Common myeloid progenitor, CD34-positive (primary cell): ENCODE results near the gene ADARB1.

ENCODE experiments used
- CTCF ChIA-PET: fragments of 350-600 bp; sonication (Branson Sonifier 250); formaldehyde crosslinking; loops from one replicate; lab custom pipeline; 2021; ENCODE audit warnings: antibody characterized with exemption; lab: Charles Lee
- POLR2A ChIA-PET: fragments of 350-600 bp; sonication (Branson Sonifier 250); formaldehyde crosslinking; loops from one replicate; lab custom pipeline; 2021; ENCODE audit warnings: antibody characterized with exemption; lab: Charles Lee
- DNase-seq, 3 donors: peaks; one replicate each; pipeline versions ENCODE4 v3.0.0 to v3.0.0-alpha.2; 2013
- H3K27ac ChIP-seq, 2 experiments: 1 replicate in 1 of 2; 2 replicates in 1 of 2; pipeline ENCODE4 v1.7.0; 2013; ENCODE audit warnings: inconsistent platforms in 2 of 2, low read length in 2 of 2, mild to moderate bottlenecking in 2 of 2, low read depth in 1 of 2, moderate library complexity in 1 of 2; ENCODE audit not compliant: severe bottlenecking in 2 of 2, insufficient read depth in 1 of 2, poor library complexity in 1 of 2
- H3K27me3 ChIP-seq, 5 experiments: replicated peaks in 2 of 5; 1 replicate in 3 of 5; 2 replicates in 2 of 5; pipeline versions ENCODE4 v1.6.1 to v1.7.0; 2013; ENCODE audit warnings: low read length in 4 of 5, mild to moderate bottlenecking in 2 of 5, moderate library complexity in 2 of 5, inconsistent platforms in 1 of 5; ENCODE audit not compliant: insufficient read depth in 5 of 5, control insufficient read depth in 4 of 5
- H3K36me3 ChIP-seq, 4 experiments: 1 replicate in 2 of 4; 2 replicates in 2 of 4; pipeline versions ENCODE4 v1.6.1 to v1.7.0; 2013; ENCODE audit warnings: low read length in 3 of 4, control low read depth in 1 of 4, mild to moderate bottlenecking in 1 of 4; ENCODE audit not compliant: control insufficient read depth in 4 of 4, insufficient read depth in 4 of 4
- H3K4me1 ChIP-seq, 4 experiments: 1 replicate in 3 of 4; 2 replicates in 1 of 4; pipeline versions ENCODE4 v1.6.1 to v1.7.1; 2013; ENCODE audit warnings: low read length in 3 of 4, mild to moderate bottlenecking in 3 of 4, control low read depth in 1 of 4, inconsistent platforms in 1 of 4, moderate library complexity in 1 of 4; ENCODE audit not compliant: control insufficient read depth in 4 of 4, insufficient read depth in 4 of 4; ENCODE audit errors: control extremely low read depth in 1 of 4
- H3K4me3 ChIP-seq, 7 experiments: 1 replicate in 4 of 7; 2 replicates in 3 of 7; pipeline versions ENCODE4 v1.5.1 to v1.7.0; 2013; ENCODE audit warnings: mild to moderate bottlenecking in 7 of 7, low read length in 6 of 7, moderate library complexity in 6 of 7, inconsistent platforms in 2 of 7, low read depth in 2 of 7, control low read depth in 1 of 7; ENCODE audit not compliant: insufficient read depth in 4 of 7, control insufficient read depth in 1 of 7; ENCODE audit errors: extremely low read depth in 1 of 7
- H3K9me3 ChIP-seq, 5 experiments: 1 replicate in 4 of 5; 2 replicates in 1 of 5; pipeline versions ENCODE4 v1.6.1 to v1.7.1; 2013; ENCODE audit warnings: low read length in 4 of 5, mild to moderate bottlenecking in 2 of 5, inconsistent platforms in 1 of 5, low read depth in 1 of 5, moderate library complexity in 1 of 5; ENCODE audit not compliant: control insufficient read depth in 4 of 5, insufficient read depth in 2 of 5; ENCODE audit errors: control extremely low read depth in 1 of 5
- WGBS: methylation state at CpG from one replicate; pipeline ENCODE4 v1.1.5; 2013; ENCODE audit not compliant: insufficient coverage; 5-methylcytosine and 5-hydroxymethylcytosine counted together

Gene ADARB1

GRCh38 chr21:45040157-45040711, 34.1 kb upstream of the ADARB1 start:
- POLR2A ChIA-PET = no interaction called here
- WGBS = 98% methylated on average over 7 of the region's 9 CpGs
- DNase-seq = no peak
- CTCF ChIA-PET = interaction anchor here (0.5 kb wide), 1 partner anchor 98 kb away, joined by 4 read pairs; no protein-coding TSS in a partner anchor
- no peak overlapping the region for H3K4me3 ChIP-seq
- peaks cover 0 to 9% (median 0%) of the 10 kb centered on the region in 5 experiments for H3K27me3 ChIP-seq
- no peak overlapping the region for H3K27ac ChIP-seq
- no peaks in the 10 kb centered on the region for H3K36me3 ChIP-seq
- peaks cover 0 to 15% (median 9%) of the 10 kb centered on the region in 5 experiments for H3K9me3 ChIP-seq
- H3K4me1 ChIP-seq = peaks cover 0 to 3% (median 0%) of the 10 kb centered on the region in 4 experiments

- Histone ChIP-seq H3K27ac (no peak overlapping the region), H3K9me3 (peaks cover 0 to 15% (median 11%) of the 10 kb centered on the region in 5 experiments), H3K36me3 (no peaks in the 10 kb centered on the region), H3K27me3 (peaks cover 0 to 10% (median 0%) of the 10 kb centered on the region in 5 experiments), H3K4me1 (peaks cover 0 to 3% (median 0%) of the 10 kb centered on the region in 4 experiments), H3K4me3 (no peak overlapping the region)
- ChIA-PET POLR2A (no interaction called here), CTCF (interaction anchor here (0.5 kb wide), 1 partner anchor 98 kb away, joined by 4 read pairs; no protein-coding TSS in a partner anchor)
- no peak for DNase-seq
- WGBS = 97% methylated on average over 15 of the region's 15 CpGs
These were observed 33.6 kb upstream of the ADARB1 start for GRCh38 chr21:45040739-45041138.

- Histone ChIP-seq H3K27ac (no peak overlapping the region), H3K4me3 (no peak overlapping the region), H3K4me1 (peaks cover 0 to 3% (median 0%) of the 10 kb centered on the region in 4 experiments), H3K36me3 (no peaks in the 10 kb centered on the region), H3K27me3 (peaks cover 0 to 15% (median 1%) of the 10 kb centered on the region in 5 experiments), H3K9me3 (peaks cover 0 to 12% (median 11%) of the 10 kb centered on the region in 5 experiments)
- WGBS = 74% methylated on average over 8 of the region's 16 CpGs
- no peak for DNase-seq
- ChIA-PET CTCF (no interaction called here), POLR2A (no interaction called here)
These were observed 33.0 kb upstream of the ADARB1 start for GRCh38 chr21:45041351-45041805.

GRCh38 chr21:45041984-45042663, 32.3 kb upstream of the ADARB1 start:
- WGBS = 92% methylated on average over 4 of the region's 7 CpGs
- Histone ChIP-seq H3K4me1 (peaks cover 0 to 3% (median 0%) of the 10 kb centered on the region in 4 experiments), H3K27ac (no peak overlapping the region), H3K4me3 (no peak overlapping the region), H3K9me3 (peaks cover 0 to 11% (median 4%) of the 10 kb centered on the region in 5 experiments), H3K27me3 (peaks cover 0 to 16% (median 3%) of the 10 kb centered on the region in 5 experiments), H3K36me3 (no peaks in the 10 kb centered on the region)
- ChIA-PET POLR2A (no interaction called here), CTCF (no interaction called here)
- DNase-seq = peak in 1 of 3 donors; percentile 13

GRCh38 chr21:45042664-45043161, 31.7 kb upstream of the ADARB1 start:
- ChIA-PET CTCF (no interaction called here), POLR2A (no interaction called here)
- Histone ChIP-seq H3K27ac (no peak overlapping the region), H3K9me3 (peaks cover 0 to 14% (median 4%) of the 10 kb centered on the region in 5 experiments), H3K4me1 (peaks cover 0 to 3% (median 0%) of the 10 kb centered on the region in 4 experiments), H3K27me3 (peaks cover 0 to 16% (median 3%) of the 10 kb centered on the region in 5 experiments), H3K36me3 (no peaks in the 10 kb centered on the region), H3K4me3 (no peak overlapping the region)
- WGBS = 95% methylated on average over 5 of the region's 15 CpGs
- DNase-seq = no peak

GRCh38 chr21:45043541-45044020, 30.8 kb upstream of the ADARB1 start:
- H3K27me3 ChIP-seq = peaks cover 0 to 16% (median 3%) of the 10 kb centered on the region in 5 experiments
- CTCF ChIA-PET = interaction anchor here (0.8 kb wide), 1 partner anchor 164 kb away, joined by 3 read pairs; no protein-coding TSS in a partner anchor
- H3K36me3 ChIP-seq = no peaks in the 10 kb centered on the region
- no peak overlapping the region for H3K4me3 ChIP-seq
- POLR2A ChIA-PET = no interaction called here
- peaks cover 0 to 14% (median 4%) of the 10 kb centered on the region in 5 experiments for H3K9me3 ChIP-seq
- H3K27ac ChIP-seq = no peak overlapping the region
- peaks cover 0 to 3% (median 0%) of the 10 kb centered on the region in 4 experiments for H3K4me1 ChIP-seq
- 77% methylated on average over 15 of the region's 22 CpGs for WGBS
- no peak for DNase-seq
